Fibroblast of lung (primary cell): ENCODE measurements around the gene MSANTD1. TPM values are rescaled to one million over a fixed set of nuclear protein-coding genes. Genes with fewer than 3 reads are reported as not detected.

ENCODE experiments used
- DNase-seq, 2 donors: peaks; one replicate each; pipeline versions ENCODE4 v3.0.0 to v3.0.0-alpha.2; 2010; ENCODE audit warnings: low read depth in 2 of 2
- H2AFZ ChIP-seq: 2 replicates; pipeline ENCODE4 v1.5.1; 2012; ENCODE audit warnings: low read length, control low read depth, inconsistent platforms
- H3K27ac ChIP-seq: 2 replicates; pipeline ENCODE4 v1.5.1; 2011; ENCODE audit warnings: low read length, control low read depth; ENCODE audit not compliant: insufficient read depth
- H3K27me3 ChIP-seq: 2 replicates; pipeline ENCODE4 v1.5.1; 2011; ENCODE audit warnings: mild to moderate bottlenecking, low read length; ENCODE audit not compliant: control insufficient read depth, insufficient read depth
- H3K36me3 ChIP-seq: 2 replicates; pipeline ENCODE4 v1.5.1; 2011; ENCODE audit warnings: low read length; ENCODE audit not compliant: control insufficient read depth, insufficient read depth
- H3K4me1 ChIP-seq: 2 replicates; pipeline ENCODE4 v1.5.1; 2011; ENCODE audit warnings: low read length; ENCODE audit not compliant: control insufficient read depth, insufficient read depth; ENCODE audit errors: extremely low read depth
- H3K4me2 ChIP-seq: 2 replicates; pipeline ENCODE4 v1.5.1; 2011; ENCODE audit warnings: low read length, control low read depth; ENCODE audit not compliant: insufficient read depth; ENCODE audit errors: extremely low read depth
- H3K4me3 ChIP-seq, 4 experiments: fragments of 200-600 bp in 1 of 4; sonication (generic) in 1 of 4; replicated peaks in 1 of 4; 2 replicates each; pipeline ENCODE4 v1.5.1; 2011 to 2016; ENCODE audit warnings: low read length in 4 of 4, low read depth in 3 of 4, mild to moderate bottlenecking in 3 of 4, control low read depth in 2 of 4, inconsistent platforms in 1 of 4, mixed read lengths in 1 of 4; ENCODE audit not compliant: insufficient read depth in 1 of 4; ENCODE audit errors: control extremely low read depth in 1 of 4
- H3K79me2 ChIP-seq: 2 replicates; pipeline ENCODE4 v1.5.1; 2012; ENCODE audit warnings: mild to moderate bottlenecking, low read length, inconsistent platforms; ENCODE audit not compliant: control insufficient read depth, insufficient read depth
- H3K9ac ChIP-seq: 2 replicates; pipeline ENCODE4 v1.5.1; 2011; ENCODE audit warnings: mild to moderate bottlenecking, low read length, control low read depth; ENCODE audit not compliant: insufficient read depth
- H3K9me3 ChIP-seq: 2 replicates; pipeline ENCODE4 v1.5.1; 2012; ENCODE audit warnings: low read depth, low read length; ENCODE audit not compliant: control insufficient read depth, insufficient read depth
- H4K20me1 ChIP-seq: 2 replicates; pipeline ENCODE4 v1.5.1; 2011; ENCODE audit warnings: low read length; ENCODE audit not compliant: control insufficient read depth, insufficient read depth; ENCODE audit errors: extremely low read depth
- CTCF ChIP-seq, 2 donors: IDR thresholded peaks in 1 of 2; conservative IDR thresholded peaks in 1 of 2; 1 replicate in 1 of 2; 2 replicates in 1 of 2; pipeline ENCODE4 v1.5.1; 2011 to 2012; ENCODE audit warnings: low read length in 2 of 2, control low read depth in 1 of 2, inconsistent platforms in 1 of 2, low read depth in 1 of 2, mild to moderate bottlenecking in 1 of 2
- EZH2 ChIP-seq: IDR thresholded peaks from 2 replicates; pipeline ENCODE4 v1.5.1; 2012; ENCODE audit warnings: low read length, control low read depth, mild to moderate bottlenecking; ENCODE audit errors: missing control alignments
- polyA plus RNA-seq, 2 donors: library from polyadenylated mRNA; depleted of rRNA in 1 of 2; stranded (reverse) in 1 of 2; unstranded in 1 of 2; fragments of >200 nt; gene quantifications; 2 replicates each; pipeline ENCODE4 v1.2.1, GENCODE V29; 2011 to 2012; ENCODE audit warnings: missing spikeins in 1 of 2
- total RNA-seq: library from RNA; depleted of rRNA; stranded (reverse); fragments of >200 nt; gene quantifications from 2 replicates; pipeline ENCODE4 v1.2.1, GENCODE V29; 2014

The MSANTD1 gene
- total and polyA plus RNA-seq, 2 donors (not counting 1 experiment from before 2014, with no cell fraction given) = 0.50 TPM; not detected in 1

GRCh38 chr4:3202836-3203820 is 45.8 kb upstream of the MSANTD1 start:
- H3K79me2 ChIP-seq = no peaks in the 10 kb centered on the region
- H3K4me3 ChIP-seq = no peak overlapping the region
- H3K9ac ChIP-seq = no peak overlapping the region
- peak overlapping the region; percentile 39 for H3K4me2 ChIP-seq
- H3K36me3 ChIP-seq = peaks cover 4% of the 10 kb centered on the region
- H3K27ac ChIP-seq = peak overlapping the region; percentile 30
- H3K9me3 ChIP-seq = no peaks in the 10 kb centered on the region
- no peak overlapping the region for H2AFZ ChIP-seq
- H3K27me3 ChIP-seq = no peaks in the 10 kb centered on the region
- peaks cover 7% of the 10 kb centered on the region for H3K4me1 ChIP-seq
- peak in 1 of 2 donors; percentile 59 for DNase-seq
- no peaks in the 10 kb centered on the region for H4K20me1 ChIP-seq
- TF ChIP-seq EZH2 (no peak), CTCF (conservative IDR thresholded peaks at IDR 0.05 in 1 of 2, IDR thresholded peaks at IDR 0.05 in 1 of 2; ENCODE audit: low read depth in 1 of 2, low read length in 2 of 2) (no peak)

- H3K36me3 ChIP-seq = peaks cover 4% of the 10 kb centered on the region
- no peaks in the 10 kb centered on the region for H4K20me1 ChIP-seq
- no peaks in the 10 kb centered on the region for H3K27me3 ChIP-seq
- H3K4me2 ChIP-seq = peak overlapping the region; percentile 39
- no peak overlapping the region for H3K9ac ChIP-seq
- H3K79me2 ChIP-seq = no peaks in the 10 kb centered on the region
- peaks cover 7% of the 10 kb centered on the region for H3K4me1 ChIP-seq
- no peak overlapping the region for H3K4me3 ChIP-seq
- TF ChIP-seq CTCF (conservative IDR thresholded peaks at IDR 0.05 in 1 of 2, IDR thresholded peaks at IDR 0.05 in 1 of 2; ENCODE audit: low read depth in 1 of 2, low read length in 2 of 2) (no peak), EZH2 (no peak)
- H3K9me3 ChIP-seq = no peaks in the 10 kb centered on the region
- no peak overlapping the region for H2AFZ ChIP-seq
- H3K27ac ChIP-seq = peak overlapping the region; percentile 30
- DNase-seq = peak; percentile 64 to 69
Measured at GRCh38 chr4:3203971-3204431, 45.0 kb upstream of the MSANTD1 start.

GRCh38 chr4:3205995-3206394 is 43.0 kb upstream of the MSANTD1 start:
- H3K27ac ChIP-seq = no peak overlapping the region
- no peak for DNase-seq
- no peaks in the 10 kb centered on the region for H3K79me2 ChIP-seq
- no peaks in the 10 kb centered on the region for H4K20me1 ChIP-seq
- peaks cover 6% of the 10 kb centered on the region for H3K36me3 ChIP-seq
- H3K9me3 ChIP-seq = no peaks in the 10 kb centered on the region
- H3K27me3 ChIP-seq = no peaks in the 10 kb centered on the region
- TF ChIP-seq CTCF (conservative IDR thresholded peaks at IDR 0.05 in 1 of 2, IDR thresholded peaks at IDR 0.05 in 1 of 2; ENCODE audit: low read depth in 1 of 2, low read length in 2 of 2) = no peak
- no peak for TF ChIP-seq EZH2
- no peak overlapping the region for H3K4me2 ChIP-seq
- H2AFZ ChIP-seq = no peak overlapping the region
- no peak overlapping the region for H3K4me3 ChIP-seq
- H3K9ac ChIP-seq = no peak overlapping the region
- H3K4me1 ChIP-seq = peaks cover 5% of the 10 kb centered on the region
